A673 (cell line): ENCODE measurements around the gene FARP1. TPM values are rescaled to one million over a fixed set of nuclear protein-coding genes. Genes with fewer than 3 reads are reported as not detected.

Experiments used
- BruUV-seq: library from RNA; stranded (reverse); fragments of 400-500 nt; replicated peaks from 2 replicates; lab custom pipeline; 2021; lab: Mats Ljungman, UMichigan
- CTCF ChIA-PET: fragments of 300-600 bp; sonication (Branson Sonifier 250); formaldehyde crosslinking; loops from one replicate; lab custom pipeline; 2022; ENCODE audit warnings: antibody characterized with exemption; lab: Charles Lee
- POLR2A ChIA-PET: fragments of 300-600 bp; sonication (Branson Sonifier 250); formaldehyde crosslinking; loops from one replicate; lab custom pipeline; 2022; ENCODE audit warnings: antibody characterized with exemption; ENCODE audit not compliant: low non-redundant PET; lab: Charles Lee
- DNase-seq: peaks from one replicate; pipeline ENCODE4 v3.0.0-alpha.2; 2015; ENCODE audit warnings: low spot score
- H3K27ac ChIP-seq: fragments of 200-600 bp; sonication (generic); 2 replicates; pipeline ENCODE4 v1.5.1; 2016; ENCODE audit warnings: mixed run types, low read depth, mild to moderate bottlenecking, mixed read lengths, antibody characterized with exemption, low read length; ENCODE audit not compliant: poor library complexity, severe bottlenecking
- H3K27me3 ChIP-seq: fragments of 200-600 bp; sonication (generic); replicated peaks from 2 replicates; pipeline ENCODE4 v1.6.1; 2017; ENCODE audit warnings: mixed run types, low read depth, mild to moderate bottlenecking, mixed read lengths, antibody characterized with exemption, low read length; ENCODE audit not compliant: insufficient read depth, poor library complexity
- H3K36me3 ChIP-seq: fragments of 200-600 bp; sonication (generic); 2 replicates; pipeline ENCODE4 v1.6.1; 2016; ENCODE audit warnings: mixed run types, mild to moderate bottlenecking, mixed read lengths, antibody characterized with exemption, low read length; ENCODE audit not compliant: insufficient read depth, poor library complexity, severe bottlenecking
- H3K4me1 ChIP-seq: fragments of 200-600 bp; sonication (generic); 2 replicates; pipeline ENCODE4 v1.6.1; 2017; ENCODE audit warnings: mixed run types, mild to moderate bottlenecking, mixed read lengths, antibody characterized with exemption, low read length; ENCODE audit not compliant: insufficient read depth, poor library complexity, severe bottlenecking
- H3K4me3 ChIP-seq: fragments of 200-600 bp; sonication (generic); 2 replicates; pipeline ENCODE4 v1.5.1; 2016; ENCODE audit warnings: low read depth, mixed run types, mild to moderate bottlenecking, mixed read lengths, low read length; ENCODE audit not compliant: poor library complexity, severe bottlenecking
- H3K9me3 ChIP-seq: fragments of 200-600 bp; sonication (generic); 2 replicates; pipeline ENCODE4 v1.6.1; 2016; ENCODE audit warnings: mixed run types, low read depth, mild to moderate bottlenecking, mixed read lengths, antibody characterized with exemption, low read length; ENCODE audit not compliant: poor library complexity, severe bottlenecking
- EZH2 ChIP-seq: fragments of 200-600 bp; sonication (generic); IDR thresholded peaks from 2 replicates; pipeline ENCODE4 v1.6.1; 2017; ENCODE audit warnings: borderline replicate concordance, low read depth, mild to moderate bottlenecking, mixed read lengths, antibody characterized with exemption, low read length; ENCODE audit not compliant: poor library complexity, severe bottlenecking
- intact Hi-C: fragments of 100-400 bp; cut with micrococcal nuclease; formaldehyde crosslinking; loops from one replicate; pipeline ENCODE4 v1.10.0; 2022; ENCODE audit not compliant: unreplicated experiment
- total RNA-seq: library from RNA; stranded (reverse); gene quantifications from 2 replicates; pipeline ENCODE4 v1.2.3, GENCODE V29; 2021
- TF ChIP-seq, protein P1 (sequence below): fragments of 300-800, 200-600 bp; sonication (generic); conservative IDR thresholded peaks from 2 replicates; pipeline ENCODE4 v1.5.1; 2017; ENCODE audit warnings: low read depth, mild to moderate bottlenecking, antibody characterized with exemption, low read length, moderate library complexity, mixed read lengths

Gene FARP1
- total RNA-seq, 1 experiment from 2014 or later = 177 TPM

DNA sequence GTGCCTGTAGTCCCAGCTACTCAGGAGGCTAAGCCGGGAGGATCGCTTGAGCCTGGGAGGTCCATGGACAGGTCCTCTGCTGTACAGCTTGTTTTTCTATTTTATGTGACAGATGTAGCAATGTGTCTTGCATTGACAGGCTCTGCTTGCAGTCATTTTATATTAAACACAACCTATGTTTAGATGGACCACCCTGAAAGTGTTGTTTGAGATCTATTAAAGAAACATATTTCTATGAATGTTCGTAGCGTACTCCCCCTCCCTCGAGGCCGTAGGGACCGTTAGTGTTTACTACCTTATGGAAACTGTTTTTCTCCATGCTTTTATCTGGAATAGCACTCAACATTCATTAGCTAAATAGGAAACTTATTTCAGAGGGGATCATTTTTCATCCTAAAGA lies 99.1 kb downstream of the FARP1 start:
- H3K4me3 ChIP-seq = no peak overlapping the region
- H3K4me1 ChIP-seq = peaks cover 29% of the 10 kb centered on the region
- H3K9me3 ChIP-seq = no peaks in the 10 kb centered on the region
- H3K27me3 ChIP-seq = no peaks in the 10 kb centered on the region
- DNase-seq = no peak
- ChIA-PET POLR2A (no interaction called here), CTCF (no interaction called here)
- no TSS peak for BruUV-seq
- TF ChIP-seq, protein P1, sequence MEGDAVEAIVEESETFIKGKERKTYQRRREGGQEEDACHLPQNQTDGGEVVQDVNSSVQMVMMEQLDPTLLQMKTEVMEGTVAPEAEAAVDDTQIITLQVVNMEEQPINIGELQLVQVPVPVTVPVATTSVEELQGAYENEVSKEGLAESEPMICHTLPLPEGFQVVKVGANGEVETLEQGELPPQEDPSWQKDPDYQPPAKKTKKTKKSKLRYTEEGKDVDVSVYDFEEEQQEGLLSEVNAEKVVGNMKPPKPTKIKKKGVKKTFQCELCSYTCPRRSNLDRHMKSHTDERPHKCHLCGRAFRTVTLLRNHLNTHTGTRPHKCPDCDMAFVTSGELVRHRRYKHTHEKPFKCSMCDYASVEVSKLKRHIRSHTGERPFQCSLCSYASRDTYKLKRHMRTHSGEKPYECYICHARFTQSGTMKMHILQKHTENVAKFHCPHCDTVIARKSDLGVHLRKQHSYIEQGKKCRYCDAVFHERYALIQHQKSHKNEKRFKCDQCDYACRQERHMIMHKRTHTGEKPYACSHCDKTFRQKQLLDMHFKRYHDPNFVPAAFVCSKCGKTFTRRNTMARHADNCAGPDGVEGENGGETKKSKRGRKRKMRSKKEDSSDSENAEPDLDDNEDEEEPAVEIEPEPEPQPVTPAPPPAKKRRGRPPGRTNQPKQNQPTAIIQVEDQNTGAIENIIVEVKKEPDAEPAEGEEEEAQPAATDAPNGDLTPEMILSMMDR = no peak
- TF ChIP-seq EZH2 = no peak
- intact Hi-C loops = no loop called here
- H3K27ac ChIP-seq = no peak overlapping the region
- H3K36me3 ChIP-seq = no peaks in the 10 kb centered on the region

DNA sequence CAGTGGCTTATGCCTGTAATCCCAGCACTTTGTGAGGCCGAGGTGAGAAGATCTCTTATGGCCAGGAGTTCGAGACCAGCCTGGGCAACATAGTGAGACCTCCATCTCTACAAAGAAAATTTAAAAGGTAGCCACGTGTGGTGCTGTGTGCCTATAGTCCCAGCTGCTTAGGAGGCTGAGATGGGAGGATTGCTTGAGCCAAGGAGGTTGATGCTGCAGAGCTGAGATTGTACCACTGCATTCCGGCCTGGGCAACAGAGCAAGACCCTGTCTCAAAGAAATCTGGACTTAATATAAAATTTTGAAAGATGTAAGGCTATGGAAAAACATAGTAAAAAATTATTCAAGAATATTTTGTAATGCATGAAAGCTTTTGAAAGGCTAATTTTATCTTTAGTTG lies 99.5 kb downstream of the FARP1 start:
- no peaks in the 10 kb centered on the region for H3K9me3 ChIP-seq
- intact Hi-C loops = no loop called here
- no peak for DNase-seq
- no peak for TF ChIP-seq EZH2
- TF ChIP-seq, protein P1 = no peak
- no peaks in the 10 kb centered on the region for H3K36me3 ChIP-seq
- H3K27ac ChIP-seq = no peak overlapping the region
- H3K4me1 ChIP-seq = peaks cover 29% of the 10 kb centered on the region
- CTCF ChIA-PET = no interaction called here
- no peaks in the 10 kb centered on the region for H3K27me3 ChIP-seq
- H3K4me3 ChIP-seq = no peak overlapping the region
- POLR2A ChIA-PET = no interaction called here
- no TSS peak for BruUV-seq

DNA sequence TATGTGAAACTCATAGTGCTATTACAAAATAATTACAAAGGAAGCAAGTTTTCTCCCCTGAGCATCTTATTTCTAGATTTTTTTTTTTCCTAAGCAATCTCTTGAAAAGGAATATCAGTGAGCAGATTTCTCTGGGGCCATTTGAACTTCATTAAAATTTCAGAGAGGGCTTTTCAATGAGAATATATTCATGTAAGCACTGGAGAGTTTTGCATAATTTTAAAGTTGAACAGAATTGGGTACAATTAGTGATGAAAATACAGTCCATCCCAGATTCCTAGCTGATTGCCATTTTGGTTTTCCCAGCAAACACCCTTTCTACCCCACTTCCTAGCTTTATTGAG lies 101.0 kb downstream of the FARP1 start:
- intact Hi-C loops = no loop called here
- TF ChIP-seq, protein P1 = no peak
- TF ChIP-seq EZH2 = no peak
- Histone ChIP-seq H3K4me1 (peaks cover 24% of the 10 kb centered on the region), H3K27me3 (no peaks in the 10 kb centered on the region), H3K4me3 (no peak overlapping the region), H3K36me3 (no peaks in the 10 kb centered on the region), H3K27ac (no peak overlapping the region), H3K9me3 (no peaks in the 10 kb centered on the region)
- POLR2A ChIA-PET = no interaction called here
- CTCF ChIA-PET = no interaction called here
- no peak for DNase-seq
- BruUV-seq = no TSS peak
